Uterus (tissue), 2 donors: Measurements from ENCODE around the gene CYB5R4.

Source experiments
- CTCF ChIP-seq, 4 experiments: fragments of 200-600 bp in 2 of 4; fragments of 450-650 bp in 2 of 4; sonication (generic) in 2 of 4; IDR thresholded peaks; one replicate each; pipeline ENCODE4 v1.5.1; 2016 to 2019; ENCODE audit warnings: antibody characterized with exemption in 4 of 4, mild to moderate bottlenecking in 2 of 4, moderate library complexity in 1 of 4
- POLR2A ChIP-seq, 2 donors: fragments of 450-650 bp; IDR thresholded peaks; one replicate each; pipeline ENCODE4 v1.6.1; 2016; ENCODE audit warnings: antibody characterized with exemption in 2 of 2, mild to moderate bottlenecking in 1 of 2, moderate library complexity in 1 of 2

- TF ChIP-seq CTCF (IDR thresholded peaks at IDR 0.05), result no peak
- TF ChIP-seq POLR2A (IDR thresholded peaks at IDR 0.05), result no peak
These were observed 153.9 kb downstream of the CYB5R4 start for GRCh38 chr6:84013354-84013753.
